ENCODE data around the gene CLPTM1.

DNA sequence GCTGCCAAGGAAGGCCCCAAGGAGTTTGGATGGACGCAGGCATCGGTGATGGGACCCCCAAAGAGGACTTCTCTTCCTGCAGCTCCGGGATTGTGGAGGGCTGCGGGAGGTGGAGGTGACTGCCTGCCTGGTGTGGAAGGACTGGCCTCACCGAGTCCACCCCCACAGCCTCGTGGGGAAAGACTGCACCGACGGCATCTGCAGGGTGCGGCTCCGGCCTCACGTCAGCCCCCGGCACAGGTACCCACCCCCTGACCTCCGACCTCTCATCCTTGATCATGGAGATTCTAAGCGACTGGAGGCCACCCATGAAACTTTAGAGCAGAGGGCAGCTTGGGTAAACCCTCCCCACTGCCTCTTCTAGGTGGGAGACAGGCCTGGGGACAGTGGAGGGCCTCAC, 66.8 kb downstream of the CLPTM1 start:
- TF ChIP-seq POLR2A (IDR thresholded peaks at IDR 0.05), result no peak
- TF ChIP-seq, protein P1, sequence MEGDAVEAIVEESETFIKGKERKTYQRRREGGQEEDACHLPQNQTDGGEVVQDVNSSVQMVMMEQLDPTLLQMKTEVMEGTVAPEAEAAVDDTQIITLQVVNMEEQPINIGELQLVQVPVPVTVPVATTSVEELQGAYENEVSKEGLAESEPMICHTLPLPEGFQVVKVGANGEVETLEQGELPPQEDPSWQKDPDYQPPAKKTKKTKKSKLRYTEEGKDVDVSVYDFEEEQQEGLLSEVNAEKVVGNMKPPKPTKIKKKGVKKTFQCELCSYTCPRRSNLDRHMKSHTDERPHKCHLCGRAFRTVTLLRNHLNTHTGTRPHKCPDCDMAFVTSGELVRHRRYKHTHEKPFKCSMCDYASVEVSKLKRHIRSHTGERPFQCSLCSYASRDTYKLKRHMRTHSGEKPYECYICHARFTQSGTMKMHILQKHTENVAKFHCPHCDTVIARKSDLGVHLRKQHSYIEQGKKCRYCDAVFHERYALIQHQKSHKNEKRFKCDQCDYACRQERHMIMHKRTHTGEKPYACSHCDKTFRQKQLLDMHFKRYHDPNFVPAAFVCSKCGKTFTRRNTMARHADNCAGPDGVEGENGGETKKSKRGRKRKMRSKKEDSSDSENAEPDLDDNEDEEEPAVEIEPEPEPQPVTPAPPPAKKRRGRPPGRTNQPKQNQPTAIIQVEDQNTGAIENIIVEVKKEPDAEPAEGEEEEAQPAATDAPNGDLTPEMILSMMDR (IDR thresholded peaks at IDR 0.05), result no peak

All from esophagus squamous epithelium (tissue), 4 donors.